ENCODE data around the gene PVALB.

Gene PVALB

GRCh38 chr22:36767035-36767775, 49.6 kb downstream of the PVALB start:
- TF ChIP-seq USF1 (IDR thresholded peaks at IDR 0.05) (no peak), TCF12 (IDR thresholded peaks at IDR 0.05; ENCODE audit: low read depth) (no peak), EGR1 (IDR thresholded peaks at IDR 0.05) (no peak), TEAD4 (IDR thresholded peaks at IDR 0.05) (no peak), EP300 (IDR thresholded peaks at IDR 0.05; ENCODE audit: borderline replicate concordance) (no peak), CEBPB (IDR thresholded peaks at IDR 0.05) (no peak), NFIC (IDR thresholded peaks at IDR 0.05) (no peak), YY1 (IDR thresholded peaks at IDR 0.05; ENCODE audit: low read depth) (no peak), FOXM1 (IDR thresholded peaks at IDR 0.05; ENCODE audit: borderline replicate concordance, low read depth) (no peak), TAF1 (IDR thresholded peaks at IDR 0.05; ENCODE audit: low read depth) (no peak), ZBTB7A (IDR thresholded peaks at IDR 0.05; ENCODE audit: low read depth) (no peak)
- TF ChIP-seq, protein P1, sequence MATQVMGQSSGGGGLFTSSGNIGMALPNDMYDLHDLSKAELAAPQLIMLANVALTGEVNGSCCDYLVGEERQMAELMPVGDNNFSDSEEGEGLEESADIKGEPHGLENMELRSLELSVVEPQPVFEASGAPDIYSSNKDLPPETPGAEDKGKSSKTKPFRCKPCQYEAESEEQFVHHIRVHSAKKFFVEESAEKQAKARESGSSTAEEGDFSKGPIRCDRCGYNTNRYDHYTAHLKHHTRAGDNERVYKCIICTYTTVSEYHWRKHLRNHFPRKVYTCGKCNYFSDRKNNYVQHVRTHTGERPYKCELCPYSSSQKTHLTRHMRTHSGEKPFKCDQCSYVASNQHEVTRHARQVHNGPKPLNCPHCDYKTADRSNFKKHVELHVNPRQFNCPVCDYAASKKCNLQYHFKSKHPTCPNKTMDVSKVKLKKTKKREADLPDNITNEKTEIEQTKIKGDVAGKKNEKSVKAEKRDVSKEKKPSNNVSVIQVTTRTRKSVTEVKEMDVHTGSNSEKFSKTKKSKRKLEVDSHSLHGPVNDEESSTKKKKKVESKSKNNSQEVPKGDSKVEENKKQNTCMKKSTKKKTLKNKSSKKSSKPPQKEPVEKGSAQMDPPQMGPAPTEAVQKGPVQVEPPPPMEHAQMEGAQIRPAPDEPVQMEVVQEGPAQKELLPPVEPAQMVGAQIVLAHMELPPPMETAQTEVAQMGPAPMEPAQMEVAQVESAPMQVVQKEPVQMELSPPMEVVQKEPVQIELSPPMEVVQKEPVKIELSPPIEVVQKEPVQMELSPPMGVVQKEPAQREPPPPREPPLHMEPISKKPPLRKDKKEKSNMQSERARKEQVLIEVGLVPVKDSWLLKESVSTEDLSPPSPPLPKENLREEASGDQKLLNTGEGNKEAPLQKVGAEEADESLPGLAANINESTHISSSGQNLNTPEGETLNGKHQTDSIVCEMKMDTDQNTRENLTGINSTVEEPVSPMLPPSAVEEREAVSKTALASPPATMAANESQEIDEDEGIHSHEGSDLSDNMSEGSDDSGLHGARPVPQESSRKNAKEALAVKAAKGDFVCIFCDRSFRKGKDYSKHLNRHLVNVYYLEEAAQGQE (IDR thresholded peaks at IDR 0.05; ENCODE audit: low read depth): no peak
- TF ChIP-seq, protein P2, sequence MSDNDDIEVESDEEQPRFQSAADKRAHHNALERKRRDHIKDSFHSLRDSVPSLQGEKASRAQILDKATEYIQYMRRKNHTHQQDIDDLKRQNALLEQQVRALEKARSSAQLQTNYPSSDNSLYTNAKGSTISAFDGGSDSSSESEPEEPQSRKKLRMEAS (IDR thresholded peaks at IDR 0.05): no peak

- TF ChIP-seq EP300 (IDR thresholded peaks at IDR 0.05; ENCODE audit: borderline replicate concordance): no peak
- TF ChIP-seq CEBPB (IDR thresholded peaks at IDR 0.05): no peak
- TF ChIP-seq FOXM1 (IDR thresholded peaks at IDR 0.05; ENCODE audit: borderline replicate concordance, low read depth): no peak
- TF ChIP-seq NFIC (IDR thresholded peaks at IDR 0.05): no peak
- TF ChIP-seq USF1 (IDR thresholded peaks at IDR 0.05): no peak
- no peak for TF ChIP-seq TAF1 (IDR thresholded peaks at IDR 0.05; ENCODE audit: low read depth)
- TF ChIP-seq TCF12 (IDR thresholded peaks at IDR 0.05; ENCODE audit: low read depth): no peak
- no peak for TF ChIP-seq ZBTB7A (IDR thresholded peaks at IDR 0.05; ENCODE audit: low read depth)
Observed at GRCh38 chr22:36765943-36766450, 50.8 kb downstream of the PVALB start.

- no peak for TF ChIP-seq ZBTB7A (IDR thresholded peaks at IDR 0.05; ENCODE audit: low read depth)
- no peak for TF ChIP-seq USF1 (IDR thresholded peaks at IDR 0.05)
- no peak for TF ChIP-seq EP300 (IDR thresholded peaks at IDR 0.05; ENCODE audit: borderline replicate concordance)
- no peak for TF ChIP-seq TEAD4 (IDR thresholded peaks at IDR 0.05)
- no peak for TF ChIP-seq EGR1 (IDR thresholded peaks at IDR 0.05)
Observed at GRCh38 chr22:36765131-36765942, 51.5 kb downstream of the PVALB start.

- no peak for TF ChIP-seq TEAD4 (IDR thresholded peaks at IDR 0.05)
- no peak for TF ChIP-seq FOXM1 (IDR thresholded peaks at IDR 0.05; ENCODE audit: borderline replicate concordance, low read depth)
Observed at GRCh38 chr22:36764641-36765040, 52.2 kb downstream of the PVALB start.

DNA sequence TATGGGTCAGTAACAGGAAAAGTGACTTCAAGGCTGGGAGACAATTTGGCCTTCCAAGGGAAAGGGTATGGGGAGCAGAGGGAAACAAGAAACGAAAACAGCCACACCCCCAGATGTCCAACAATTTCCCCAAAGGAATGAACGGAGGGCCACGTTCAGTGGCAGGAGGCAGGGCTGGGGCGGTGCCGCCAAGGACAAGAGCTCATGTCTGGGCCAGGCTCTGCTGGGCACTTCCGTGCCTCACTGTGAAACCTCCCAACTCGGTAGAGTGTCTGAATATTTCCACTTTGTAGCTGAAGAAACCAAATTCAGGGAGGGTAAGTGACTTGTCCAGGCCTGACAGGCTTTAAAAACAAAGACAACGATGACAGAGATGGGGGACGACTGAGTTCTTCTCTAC, 52.8 kb downstream of the PVALB start:
- TF ChIP-seq TEAD4 (IDR thresholded peaks at IDR 0.05) (no peak), NFIC (IDR thresholded peaks at IDR 0.05) (no peak), EP300 (IDR thresholded peaks at IDR 0.05; ENCODE audit: borderline replicate concordance) (no peak), USF1 (IDR thresholded peaks at IDR 0.05) (no peak), CREB1 (IDR thresholded peaks at IDR 0.05; ENCODE audit: low read depth) (no peak), FOXM1 (IDR thresholded peaks at IDR 0.05; ENCODE audit: borderline replicate concordance, low read depth) (no peak), YY1 (IDR thresholded peaks at IDR 0.05; ENCODE audit: low read depth) (no peak), TAF1 (IDR thresholded peaks at IDR 0.05; ENCODE audit: low read depth) (no peak), RAD21 (IDR thresholded peaks at IDR 0.05; ENCODE audit: low read depth) (no peak), ZBTB7A (IDR thresholded peaks at IDR 0.05; ENCODE audit: low read depth) (no peak), CEBPB (IDR thresholded peaks at IDR 0.05) (no peak), TCF12 (IDR thresholded peaks at IDR 0.05; ENCODE audit: low read depth) (no peak), EGR1 (IDR thresholded peaks at IDR 0.05) (no peak)
- TF ChIP-seq, protein P1 (IDR thresholded peaks at IDR 0.05; ENCODE audit: low read depth): no peak
- TF ChIP-seq, protein P2 (IDR thresholded peaks at IDR 0.05): no peak

All from Ishikawa (cell line).